Hepatocyte (in vitro differentiated cells): ENCODE results near the gene CHST10.

Source experiments
- CTCF ChIP-seq: fragments of 200-600 bp; sonication (generic); IDR thresholded peaks from 2 replicates; pipeline ENCODE4 v1.5.1; 2016; ENCODE audit warnings: antibody characterized with exemption, mild to moderate bottlenecking; ENCODE audit not compliant: poor library complexity
- EZH2 ChIP-seq: fragments of 200-600 bp; sonication (generic); IDR thresholded peaks from 2 replicates; pipeline ENCODE4 v1.6.1; 2016; ENCODE audit warnings: antibody characterized with exemption, mild to moderate bottlenecking, borderline replicate concordance
- EZH2phosphoT487 ChIP-seq: fragments of 200-600 bp; sonication (generic); IDR thresholded peaks from one replicate; pipeline ENCODE4 v1.6.1; 2018; ENCODE audit warnings: antibody characterized with exemption, mild to moderate bottlenecking, low read depth, moderate library complexity; ENCODE audit not compliant: unreplicated experiment, severe bottlenecking

GRCh38 chr2:100396483-100396882, 21.0 kb downstream of the CHST10 start:
- no peak for TF ChIP-seq CTCF
- TF ChIP-seq EZH2, result no peak
- TF ChIP-seq EZH2phosphoT487, result no peak
